GM23248 (cell line): ENCODE measurements around the gene MRTFB.

ENCODE experiments used
- EZH2 ChIP-seq: fragments of 200-600 bp; sonication (generic); IDR thresholded peaks from 2 replicates; pipeline ENCODE4 v1.6.1; 2018; ENCODE audit warnings: antibody characterized with exemption, mild to moderate bottlenecking; ENCODE audit not compliant: insufficient read depth, poor library complexity, severe bottlenecking
- EZH2phosphoT487 ChIP-seq: fragments of 200-600 bp; sonication (generic); IDR thresholded peaks from 2 replicates; pipeline ENCODE4 v1.6.1; 2018; ENCODE audit warnings: antibody characterized with exemption, moderate library complexity, mild to moderate bottlenecking, low read depth; ENCODE audit not compliant: insufficient read depth

GRCh38 chr16:14187517-14188338, 116.6 kb downstream of the MRTFB start:
- TF ChIP-seq EZH2 (no peak), EZH2phosphoT487 (no peak)
